HG02763 (cell line): ENCODE results near the gene SCFD2.
"Not testable (repeated sequence)": the region's sequence is repeated elsewhere in the genome, so short reads cannot be mapped to it uniquely, and the experiment has no call there.

Experiments
- ATAC-seq: cut with Tn5 transposase; IDR thresholded peaks from one replicate; pipeline ENCODE4 v1.9.1; 2021; ENCODE audit warnings: mild to moderate bottlenecking, moderate library complexity; ENCODE audit not compliant: unreplicated experiment

Gene SCFD2

GRCh38 chr4:52841682-52842456 lies 524.0 kb downstream of the SCFD2 start:
- ATAC-seq, result no peak

- ATAC-seq, result no peak
Observed at GRCh38 chr4:52840531-52841370, 525.1 kb downstream of the SCFD2 start.

GRCh38 chr4:52838729-52839586 lies 526.9 kb downstream of the SCFD2 start:
- ATAC-seq, result no peak

- ATAC-seq, result no peak
Observed at GRCh38 chr4:52837716-52838558, 527.9 kb downstream of the SCFD2 start.

- ATAC-seq, result no peak
Observed at GRCh38 chr4:52836678-52837077, 529.2 kb downstream of the SCFD2 start.

- no peak for ATAC-seq
Observed at GRCh38 chr4:52836120-52836519, 529.7 kb downstream of the SCFD2 start.

- ATAC-seq, result not testable (repeated sequence)
Observed at GRCh38 chr4:52834641-52835456, 531.0 kb downstream of the SCFD2 start.

GRCh38 chr4:52833941-52834525 lies 531.8 kb downstream of the SCFD2 start:
- ATAC-seq, result no peak

GRCh38 chr4:52825460-52826090 lies 540.3 kb downstream of the SCFD2 start:
- ATAC-seq, result no peak

GRCh38 chr4:52824603-52825459 lies 541.0 kb downstream of the SCFD2 start:
- no peak for ATAC-seq

GRCh38 chr4:52824270-52824602 lies 541.6 kb downstream of the SCFD2 start:
- ATAC-seq, result no peak

GRCh38 chr4:52823702-52824092 lies 542.2 kb downstream of the SCFD2 start:
- no peak for ATAC-seq
